H9 (cell line): Measurements from ENCODE around the gene SETD3. TPM values are rescaled to one million over a fixed set of nuclear protein-coding genes. Genes with fewer than 3 reads are reported as not detected.

Source experiments
- DNase-seq: peaks from one replicate; pipeline ENCODE4 v3.0.0-alpha.2; 2017
- H2AFZ ChIP-seq: one replicate; pipeline ENCODE4 v1.6.1; 2013; ENCODE audit warnings: mild to moderate bottlenecking, low read length, control low read depth, moderate library complexity
- H2AK5ac ChIP-seq: 2 replicates; pipeline ENCODE4 v1.6.1; 2013; ENCODE audit warnings: low read length, control low read depth, mixed read lengths; ENCODE audit not compliant: insufficient read length
- H2BK120ac ChIP-seq: one replicate; pipeline ENCODE4 v1.6.1; 2013; ENCODE audit warnings: low read depth, mild to moderate bottlenecking, low read length, control low read depth, inconsistent platforms; ENCODE audit not compliant: poor library complexity, severe bottlenecking
- H2BK12ac ChIP-seq: 2 replicates; pipeline ENCODE4 v1.6.1; 2013; ENCODE audit warnings: low read length, control low read depth, mixed read lengths, low read depth; ENCODE audit not compliant: insufficient read length
- H2BK15ac ChIP-seq: 2 replicates; pipeline ENCODE4 v1.6.1; 2013; ENCODE audit warnings: low read depth, low read length, control low read depth
- H2BK20ac ChIP-seq: one replicate; pipeline ENCODE4 v1.6.1; 2013; ENCODE audit warnings: low read depth, mild to moderate bottlenecking, low read length, control low read depth, inconsistent platforms; ENCODE audit not compliant: poor library complexity, severe bottlenecking
- H2BK5ac ChIP-seq: 2 replicates; pipeline ENCODE4 v1.6.1; 2013; ENCODE audit warnings: low read length, control low read depth, mixed read lengths; ENCODE audit not compliant: insufficient read length
- H3K14ac ChIP-seq: 2 replicates; pipeline ENCODE4 v1.6.1; 2013; ENCODE audit warnings: low read length, control low read depth; ENCODE audit not compliant: insufficient read depth
- H3K18ac ChIP-seq: 2 replicates; pipeline ENCODE4 v1.6.1; 2013; ENCODE audit warnings: low read depth, mild to moderate bottlenecking, mixed read lengths, low read length, control low read depth; ENCODE audit not compliant: insufficient read length
- H3K23ac ChIP-seq: 2 replicates; pipeline ENCODE4 v1.6.1; 2013; ENCODE audit warnings: low read length, control low read depth, mixed read lengths, low read depth; ENCODE audit not compliant: insufficient read length
- H3K23me2 ChIP-seq: 2 replicates; pipeline ENCODE4 v1.6.1; 2013; ENCODE audit warnings: low read depth, mild to moderate bottlenecking, mixed read lengths, low read length, control low read depth; ENCODE audit not compliant: insufficient read length, poor library complexity, severe bottlenecking
- H3K27ac ChIP-seq: 2 replicates; pipeline ENCODE4 v1.5.1; 2013; ENCODE audit warnings: low read length, control low read depth, mixed read lengths, low read depth; ENCODE audit not compliant: insufficient read length
- H3K27me3 ChIP-seq: 2 replicates; pipeline ENCODE4 v1.6.1; 2013; ENCODE audit warnings: low read length, control low read depth, inconsistent platforms; ENCODE audit not compliant: insufficient read depth
- H3K4ac ChIP-seq: 2 replicates; pipeline ENCODE4 v1.6.1; 2013; ENCODE audit warnings: low read depth, mild to moderate bottlenecking, control low read depth, inconsistent platforms, low read length, moderate library complexity
- H3K4me1 ChIP-seq: 2 replicates; pipeline ENCODE4 v1.6.1; 2013; ENCODE audit warnings: low read length, control low read depth, inconsistent platforms; ENCODE audit not compliant: insufficient read depth
- H3K4me2 ChIP-seq: 2 replicates; pipeline ENCODE4 v1.6.1; 2013; ENCODE audit warnings: low read length, control low read depth, mixed read lengths; ENCODE audit not compliant: insufficient read length, insufficient read depth
- H3K56ac ChIP-seq: 2 replicates; pipeline ENCODE4 v1.6.1; 2013; ENCODE audit warnings: low read depth, mild to moderate bottlenecking, mixed read lengths, low read length, control low read depth; ENCODE audit not compliant: insufficient read length
- H3K79me1 ChIP-seq: 2 replicates; pipeline ENCODE4 v1.6.1; 2013; ENCODE audit warnings: low read depth, mild to moderate bottlenecking, moderate library complexity, low read length, control low read depth, inconsistent platforms; ENCODE audit not compliant: insufficient read depth, poor library complexity, severe bottlenecking
- H3K79me2 ChIP-seq: 2 replicates; pipeline ENCODE4 v1.6.1; 2013; ENCODE audit warnings: low read length, control low read depth, inconsistent platforms; ENCODE audit not compliant: insufficient read depth
- H3K9ac ChIP-seq: 2 replicates; pipeline ENCODE4 v1.6.1; 2013; ENCODE audit warnings: low read length, control low read depth, mixed read lengths; ENCODE audit not compliant: insufficient read length; ENCODE audit errors: extremely low read depth
- H3K9me3 ChIP-seq: one replicate; pipeline ENCODE4 v1.6.1; 2013; ENCODE audit warnings: low read depth, low read length, inconsistent platforms; ENCODE audit not compliant: control insufficient read depth
- H3T11ph ChIP-seq: one replicate; pipeline ENCODE4 v1.6.1; 2013; ENCODE audit warnings: mild to moderate bottlenecking, low read length, control low read depth, inconsistent platforms
- H4K20me1 ChIP-seq: one replicate; pipeline ENCODE4 v1.6.1; 2013; ENCODE audit not compliant: control insufficient read depth, insufficient read length, insufficient read depth
- H4K5ac ChIP-seq: 2 replicates; pipeline ENCODE4 v1.6.1; 2013; ENCODE audit warnings: low read depth, mild to moderate bottlenecking, mixed read lengths, low read length, control low read depth; ENCODE audit not compliant: insufficient read length
- H4K8ac ChIP-seq: replicated peaks from 2 replicates; pipeline ENCODE4 v1.6.1; 2013; ENCODE audit warnings: low read length, control low read depth, mixed read lengths, low read depth; ENCODE audit not compliant: insufficient read length
- H4K91ac ChIP-seq: 2 replicates; pipeline ENCODE4 v1.6.1; 2013; ENCODE audit warnings: low read depth, mild to moderate bottlenecking, moderate library complexity, mixed read lengths, low read length, control low read depth; ENCODE audit not compliant: insufficient read length
- H3K27ac Mint-ChIP-seq, 3 experiments: 2 replicates in 2 of 3; 3 replicates in 1 of 3; pipeline ENCODE4 v1.8.0; 2020 to 2021; ENCODE audit warnings: mixed read lengths in 3 of 3, mild to moderate bottlenecking in 1 of 3, moderate library complexity in 1 of 3
- H3K27me3 Mint-ChIP-seq: 2 replicates; pipeline ENCODE4 v1.8.0; 2021; ENCODE audit warnings: low read depth, mild to moderate bottlenecking, moderate library complexity, mixed read lengths
- H3K36me3 Mint-ChIP-seq, 3 experiments: 2 replicates in 2 of 3; 3 replicates in 1 of 3; pipeline ENCODE4 v1.8.0; 2020 to 2021; ENCODE audit warnings: low read depth in 3 of 3, mixed read lengths in 3 of 3; ENCODE audit not compliant: insufficient read depth in 1 of 3
- H3K4me1 Mint-ChIP-seq, 2 experiments: 2 replicates each; pipeline ENCODE4 v1.8.0; 2020; ENCODE audit warnings: mixed read lengths in 2 of 2
- H3K4me3 Mint-ChIP-seq, 2 experiments: 2 replicates in 1 of 2; 3 replicates in 1 of 2; pipeline ENCODE4 v1.8.0; 2020 to 2021; ENCODE audit warnings: mild to moderate bottlenecking in 2 of 2, mixed read lengths in 2 of 2, moderate library complexity in 1 of 2
- H3K9me3 Mint-ChIP-seq, 2 experiments: 2 replicates in 1 of 2; 3 replicates in 1 of 2; pipeline ENCODE4 v1.8.0; 2020; ENCODE audit warnings: mild to moderate bottlenecking in 2 of 2, mixed read lengths in 2 of 2, moderate library complexity in 1 of 2
- WGBS: extraction: QIAGEN DNeasy Blood & Tissue Kit; methylation state at CpG from one replicate; pipeline ENCODE4 v1.1.7; 2013; ENCODE audit warnings: missing lambda C conversion rate, low lambda C conversion rate, mixed read lengths; ENCODE audit not compliant: insufficient read length; ENCODE audit errors: extremely low coverage; 5-methylcytosine and 5-hydroxymethylcytosine counted together
- total RNA-seq: library from RNA; stranded (reverse); gene quantifications from 2 replicates; pipeline ENCODE4 v1.2.1, GENCODE V29; 2021
- TF ChIP-seq, protein P1 (sequence below): fragments of 200-600 bp; sonication (generic); conservative IDR thresholded peaks from 3 replicates; pipeline ENCODE4 v1.8.0; 2021; ENCODE audit warnings: antibody characterized with exemption, mild to moderate bottlenecking

Gene SETD3
- total RNA-seq, 1 experiment from 2014 or later = 56.7 TPM

- H3K4me2 ChIP-seq = no peak overlapping the region
- H3K79me1 ChIP-seq = peaks cover 13% of the 10 kb centered on the region
- Mint-ChIP-seq H3K36me3 (peaks cover 4 to 14% (median 14%) of the 10 kb centered on the region in 3 experiments; a peak in 4 of 7 replicates), H3K9me3 (no peaks in the 10 kb centered on the region), H3K4me1 (peaks cover 36 to 41% of the 10 kb centered on the region in 2 experiments), H3K4me3 (no peak overlapping the region), H3K27me3 (no peaks in the 10 kb centered on the region), H3K27ac (peak overlapping the region in 2 of 3 experiments; percentile 57 to 62; a peak in 2 of 7 replicates)
- H3K27ac ChIP-seq = no peak overlapping the region
- H3T11ph ChIP-seq = no peak overlapping the region
- no peaks in the 10 kb centered on the region for H4K20me1 ChIP-seq
- H3K14ac ChIP-seq = no peak overlapping the region; the same call in 1 of the 2 replicates
- peaks cover 1% of the 10 kb centered on the region; the same call in 1 of the 2 replicates for H3K4me1 ChIP-seq
- TF ChIP-seq, protein P1, sequence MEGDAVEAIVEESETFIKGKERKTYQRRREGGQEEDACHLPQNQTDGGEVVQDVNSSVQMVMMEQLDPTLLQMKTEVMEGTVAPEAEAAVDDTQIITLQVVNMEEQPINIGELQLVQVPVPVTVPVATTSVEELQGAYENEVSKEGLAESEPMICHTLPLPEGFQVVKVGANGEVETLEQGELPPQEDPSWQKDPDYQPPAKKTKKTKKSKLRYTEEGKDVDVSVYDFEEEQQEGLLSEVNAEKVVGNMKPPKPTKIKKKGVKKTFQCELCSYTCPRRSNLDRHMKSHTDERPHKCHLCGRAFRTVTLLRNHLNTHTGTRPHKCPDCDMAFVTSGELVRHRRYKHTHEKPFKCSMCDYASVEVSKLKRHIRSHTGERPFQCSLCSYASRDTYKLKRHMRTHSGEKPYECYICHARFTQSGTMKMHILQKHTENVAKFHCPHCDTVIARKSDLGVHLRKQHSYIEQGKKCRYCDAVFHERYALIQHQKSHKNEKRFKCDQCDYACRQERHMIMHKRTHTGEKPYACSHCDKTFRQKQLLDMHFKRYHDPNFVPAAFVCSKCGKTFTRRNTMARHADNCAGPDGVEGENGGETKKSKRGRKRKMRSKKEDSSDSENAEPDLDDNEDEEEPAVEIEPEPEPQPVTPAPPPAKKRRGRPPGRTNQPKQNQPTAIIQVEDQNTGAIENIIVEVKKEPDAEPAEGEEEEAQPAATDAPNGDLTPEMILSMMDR = no peak
- no peaks in the 10 kb centered on the region for H3K27me3 ChIP-seq
- no peak overlapping the region for H4K91ac ChIP-seq
- no peak overlapping the region for H2AK5ac ChIP-seq
- no peak overlapping the region for H2BK5ac ChIP-seq
- no peak overlapping the region for H3K56ac ChIP-seq
- H2BK12ac ChIP-seq = no peak overlapping the region
- H2BK15ac ChIP-seq = no peak overlapping the region
- H2AFZ ChIP-seq = no peak overlapping the region
- H3K79me2 ChIP-seq = peaks cover 32% of the 10 kb centered on the region; the same call in 1 of the 2 replicates
- no peak for DNase-seq
- no peak overlapping the region for H3K4ac ChIP-seq
- no CpG with 5 or more reads among the region's 9 CpGs for WGBS
- no peak overlapping the region for H2BK20ac ChIP-seq
- no peak overlapping the region for H3K23ac ChIP-seq
- no peak overlapping the region for H3K18ac ChIP-seq
- H4K8ac ChIP-seq = no peak overlapping the region
- no peaks in the 10 kb centered on the region for H3K23me2 ChIP-seq
- H2BK120ac ChIP-seq = no peak overlapping the region
- H4K5ac ChIP-seq = no peak overlapping the region
- H3K9me3 ChIP-seq = no peaks in the 10 kb centered on the region
- H3K9ac ChIP-seq = no peak overlapping the region
Observed at GRCh38 chr14:99467336-99468078, 13.2 kb downstream of the SETD3 start.
